ENCODE results near the gene ITGB3.

ITGB3 gene

DNA sequence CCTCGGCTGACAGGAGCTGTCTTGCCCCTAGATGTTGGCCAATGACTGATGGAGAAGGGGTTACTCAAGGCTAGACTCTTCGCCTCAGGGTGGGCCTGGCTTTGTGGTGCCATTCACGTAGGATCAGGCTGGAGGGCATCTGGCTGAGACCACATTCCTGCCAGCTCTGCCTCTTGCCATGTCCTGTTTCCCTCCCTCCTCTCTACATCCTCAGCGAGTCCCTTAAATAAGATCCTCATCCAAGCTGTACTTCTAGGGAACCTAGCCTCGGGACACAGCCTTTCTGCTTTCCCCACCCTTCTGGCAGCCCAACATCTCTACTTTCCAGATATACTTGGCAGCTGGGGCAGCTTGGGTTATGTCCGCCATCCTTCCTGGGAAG, 42.2 kb downstream of the ITGB3 start:
- no peak overlapping the region for H3K9ac ChIP-seq (ENCODE audit: low read length)
- no peaks in the 10 kb centered on the region for H3K27me3 ChIP-seq (ENCODE audit: low read length)
- no peaks in the 10 kb centered on the region for H3K9me3 ChIP-seq (ENCODE audit: insufficient read depth, low read length)
- no peak overlapping the region for H2AFZ ChIP-seq (ENCODE audit: low read depth, low read length, severe bottlenecking)
- H3K79me2 ChIP-seq (ENCODE audit: insufficient read depth, low read length), result no peaks in the 10 kb centered on the region
- H3F3A ChIP-seq (ENCODE audit: insufficient read depth), result no peaks in the 10 kb centered on the region
- H3K4me3 ChIP-seq (ENCODE audit: insufficient read depth, low read length, poor library complexity, severe bottlenecking), result no peak overlapping the region
- H3K9me2 ChIP-seq (replicated peaks; ENCODE audit: insufficient read depth, low read length), result no peaks in the 10 kb centered on the region
- no peaks in the 10 kb centered on the region for H4K20me1 ChIP-seq (ENCODE audit: low read depth, low read length)
- no peak overlapping the region for H3K27ac ChIP-seq (ENCODE audit: low read depth, low read length)
- no peak overlapping the region for H3K4me2 ChIP-seq (ENCODE audit: low read depth, low read length, poor library complexity, severe bottlenecking)
- no peaks in the 10 kb centered on the region for H3K36me3 ChIP-seq (ENCODE audit: low read length)
- TF ChIP-seq CTCF (IDR thresholded peaks at IDR 0.05; ENCODE audit: insufficient read depth, low read length, poor library complexity, severe bottlenecking) (no peak), EZH2phosphoT487 (conservative IDR thresholded peaks at IDR 0.05; ENCODE audit: low read length) (no peak)

DNA sequence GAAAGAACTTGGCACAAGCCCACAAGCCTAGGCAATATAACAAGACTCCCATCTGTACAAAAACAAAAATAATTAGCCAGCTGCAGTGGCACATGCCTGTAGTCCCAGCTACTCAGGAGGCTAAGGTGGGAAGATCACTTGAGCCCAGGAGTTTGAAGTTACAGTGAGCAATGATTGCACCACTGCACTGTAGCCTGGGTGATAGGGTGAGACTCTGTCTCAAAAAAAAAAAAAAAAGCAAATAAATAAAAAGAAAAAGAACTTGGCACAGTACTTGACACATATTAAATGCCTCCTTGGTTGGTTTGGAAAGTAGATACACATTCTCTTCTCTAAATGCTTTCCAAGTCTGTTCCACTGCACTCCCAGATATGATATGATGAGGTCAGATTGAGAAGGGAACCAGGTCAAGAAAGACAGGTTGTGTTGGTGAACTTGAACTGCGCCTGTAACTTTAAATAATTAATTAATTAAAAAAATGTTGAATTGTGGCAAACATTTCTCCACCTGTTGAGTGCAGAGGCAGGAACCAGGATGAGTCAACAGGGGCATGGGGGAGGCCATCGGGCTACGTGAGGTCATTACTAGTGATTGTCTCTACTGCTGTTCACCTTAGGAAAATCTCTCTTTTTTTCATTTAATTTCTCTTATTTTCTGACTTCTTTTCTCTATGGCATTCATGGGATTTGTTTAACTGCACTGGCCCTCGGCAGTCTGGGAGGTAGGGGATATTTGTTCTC, 44.2 kb downstream of the ITGB3 start:
- Histone ChIP-seq H3F3A (ENCODE audit: insufficient read depth) (no peaks in the 10 kb centered on the region), H2AFZ (ENCODE audit: low read depth, low read length, severe bottlenecking) (no peak overlapping the region), H3K9me2 (replicated peaks; ENCODE audit: insufficient read depth, low read length) (no peaks in the 10 kb centered on the region), H3K9ac (ENCODE audit: low read length) (no peak overlapping the region), H3K4me2 (ENCODE audit: low read depth, low read length, poor library complexity, severe bottlenecking) (no peak overlapping the region), H3K4me3 (ENCODE audit: insufficient read depth, low read length, poor library complexity, severe bottlenecking) (no peak overlapping the region), H3K36me3 (ENCODE audit: low read length) (no peaks in the 10 kb centered on the region), H3K27ac (ENCODE audit: low read depth, low read length) (no peak overlapping the region), H3K79me2 (ENCODE audit: insufficient read depth, low read length) (no peaks in the 10 kb centered on the region), H4K20me1 (ENCODE audit: low read depth, low read length) (no peaks in the 10 kb centered on the region), H3K9me3 (ENCODE audit: insufficient read depth, low read length) (no peaks in the 10 kb centered on the region), H3K27me3 (ENCODE audit: low read length) (no peaks in the 10 kb centered on the region)
- no peak for TF ChIP-seq EZH2phosphoT487 (conservative IDR thresholded peaks at IDR 0.05; ENCODE audit: low read length)
- TF ChIP-seq CTCF (IDR thresholded peaks at IDR 0.05; ENCODE audit: insufficient read depth, low read length, poor library complexity, severe bottlenecking), result no peak

- no peaks in the 10 kb centered on the region for H3K79me2 ChIP-seq (ENCODE audit: insufficient read depth, low read length)
- no peaks in the 10 kb centered on the region for H4K20me1 ChIP-seq (ENCODE audit: low read depth, low read length)
- no peak overlapping the region for H3K4me3 ChIP-seq (ENCODE audit: insufficient read depth, low read length, poor library complexity, severe bottlenecking)
- no peaks in the 10 kb centered on the region for H3K36me3 ChIP-seq (ENCODE audit: low read length)
- TF ChIP-seq CTCF (IDR thresholded peaks at IDR 0.05; ENCODE audit: insufficient read depth, low read length, poor library complexity, severe bottlenecking), result no peak
- TF ChIP-seq EZH2phosphoT487 (conservative IDR thresholded peaks at IDR 0.05; ENCODE audit: low read length), result no peak
- H3K9ac ChIP-seq (ENCODE audit: low read length), result no peak overlapping the region
- no peaks in the 10 kb centered on the region for H3K27me3 ChIP-seq (ENCODE audit: low read length)
- H3K9me2 ChIP-seq (replicated peaks; ENCODE audit: insufficient read depth, low read length), result no peaks in the 10 kb centered on the region
- H3K27ac ChIP-seq (ENCODE audit: low read depth, low read length), result no peak overlapping the region
- no peaks in the 10 kb centered on the region for H3K9me3 ChIP-seq (ENCODE audit: insufficient read depth, low read length)
- no peak overlapping the region for H2AFZ ChIP-seq (ENCODE audit: low read depth, low read length, severe bottlenecking)
- no peaks in the 10 kb centered on the region for H3F3A ChIP-seq (ENCODE audit: insufficient read depth)
- H3K4me2 ChIP-seq (ENCODE audit: low read depth, low read length, poor library complexity, severe bottlenecking), result no peak overlapping the region
Observed at GRCh38 chr17:47298712-47299111, 45.1 kb downstream of the ITGB3 start.

All from SU-DHL-6 (cell line).